ENCODE results near the gene AOPEP. TPM values are rescaled to one million over a fixed set of nuclear protein-coding genes. Genes with fewer than 3 reads are reported as not detected.

Gene AOPEP
- total and polyA plus RNA-seq, 9 of the 15 experiments (the other 6 are each of a cell fraction or from before 2014, with no cell fraction given): 4.5 to 19.3 (median 13.5) TPM

DNA sequence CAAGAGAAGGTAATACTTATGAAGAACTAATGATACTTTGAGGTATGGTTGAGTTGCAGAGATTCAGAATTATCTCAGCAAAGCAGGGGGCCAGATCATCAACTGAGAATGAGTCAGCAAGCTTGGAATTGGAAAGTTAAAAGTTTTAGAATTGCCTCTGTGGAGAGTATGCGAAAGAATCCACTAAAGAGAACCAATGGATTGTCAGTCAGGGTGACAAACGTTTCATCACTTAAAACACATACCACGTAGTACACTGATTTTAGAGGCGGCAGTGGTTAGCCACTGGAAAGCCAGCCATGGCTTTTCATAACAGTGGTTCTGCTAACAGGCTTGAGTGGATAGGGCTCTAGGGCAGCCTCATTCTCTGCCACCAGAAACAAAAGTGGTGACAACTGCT lies 30.7 kb downstream of the AOPEP start:
- H3K27ac ChIP-seq (ENCODE audit: extremely low read depth, low read depth, low read length): no peak overlapping the region
- ChIA-PET POLR2A (interaction anchor here (0.6 kb wide), 1 partner anchor 17 kb away, joined by 3 read pairs; no protein-coding TSS in a partner anchor), CTCF (ENCODE audit: low intra/inter-chr PET ratio) (no interaction called here)
- peaks cover 0 to 6% of the 10 kb centered on the region in 2 experiments; a peak in 1 of 5 replicates for H3K4me1 ChIP-seq (replicated peaks in 1 of 2; ENCODE audit: control insufficient read depth in 2 of 2, insufficient read depth in 2 of 2, low read length in 2 of 2)
- no peaks in the 10 kb centered on the region for H3K9me3 ChIP-seq (replicated peaks; ENCODE audit: control insufficient read depth, insufficient read depth, low read depth, low read length)
- in situ Hi-C loops (cut with MboI): no loop called here
- no peak overlapping the region for H3K4me3 ChIP-seq
- DNase-seq (ENCODE audit: extremely low read depth in 1 of 4, low spot score in 3 of 4): peak in 2 of 4 experiments; percentile 40 to 49
- peaks cover 6% of the 10 kb centered on the region; the same call in 2 of the 3 replicates for H3K36me3 ChIP-seq (ENCODE audit: control insufficient read depth, insufficient read depth, low read length)
- H2AFZ ChIP-seq (ENCODE audit: low read depth, low read length): no peak overlapping the region
- peaks cover 20% of the 10 kb centered on the region for H4K20me1 ChIP-seq (replicated peaks; ENCODE audit: control insufficient read depth, insufficient read depth, low read length)
- no peaks in the 10 kb centered on the region for H3K27me3 ChIP-seq (ENCODE audit: control insufficient read depth in 2 of 2, insufficient read depth in 2 of 2, low read length in 2 of 2)
- peak; percentile 62 for FAIRE-seq
- no peak overlapping the region for H3K9ac ChIP-seq (ENCODE audit: insufficient read depth in 1 of 2, low read depth in 2 of 2, low read length in 2 of 2)
- no peaks in the 10 kb centered on the region for H3K9me1 ChIP-seq (ENCODE audit: control insufficient read depth, insufficient read depth, low read length)
- WGBS (ENCODE audit: insufficient coverage, low coverage, missing lambda C conversion rate): 2% methylated on average over 4 of the region's 4 CpGs
- peak; percentile 75 for ATAC-seq
- BruUV-seq (replicated peaks): no TSS peak
- H3K4me2 ChIP-seq (ENCODE audit: insufficient read depth, low read length): no peak overlapping the region
- intact Hi-C loops (cut with micrococcal nuclease): no loop called here
- H3K79me2 ChIP-seq (ENCODE audit: control insufficient read depth, insufficient read depth, low read length): no peaks in the 10 kb centered on the region
- TF ChIP-seq ZFP1 (CRISPR knock-in tag; IDR thresholded peaks at IDR 0.05) (no peak), FOXK2 (conservative IDR thresholded peaks at IDR 0.05 in 1 of 2, IDR thresholded peaks at IDR 0.05 in 1 of 2; ENCODE audit: low read depth in 2 of 2) (no peak), ATF7 (IDR thresholded peaks at IDR 0.05) (0 out of 2 replicates have a peak, but pooled peaks have one; percentile 25), ARNT (IDR thresholded peaks at IDR 0.05) (peak in 1 of 2 experiments; percentile 46; a peak in 1 of 4 replicates), KDM1A (IDR thresholded peaks at IDR 0.05) (peak; percentile 98), MAFF (IDR thresholded peaks at IDR 0.05; ENCODE audit: low read length) (peak; percentile 76), HDAC2 (IDR thresholded peaks at IDR 0.05) (peak; percentile 98), NCOR1 (IDR thresholded peaks at IDR 0.05) (peak; percentile 59), MAFK (IDR thresholded peaks at IDR 0.05; ENCODE audit: low read length) (peak; percentile 81), NFE2 (IDR thresholded peaks at IDR 0.05; ENCODE audit: low read depth) (peak; percentile 94), CBX8 (IDR thresholded peaks at IDR 0.05; ENCODE audit: borderline replicate concordance, extremely low read depth, low read depth, low read length, poor library complexity, severe bottlenecking) (no peak)
- TF ChIP-seq, protein P1, sequence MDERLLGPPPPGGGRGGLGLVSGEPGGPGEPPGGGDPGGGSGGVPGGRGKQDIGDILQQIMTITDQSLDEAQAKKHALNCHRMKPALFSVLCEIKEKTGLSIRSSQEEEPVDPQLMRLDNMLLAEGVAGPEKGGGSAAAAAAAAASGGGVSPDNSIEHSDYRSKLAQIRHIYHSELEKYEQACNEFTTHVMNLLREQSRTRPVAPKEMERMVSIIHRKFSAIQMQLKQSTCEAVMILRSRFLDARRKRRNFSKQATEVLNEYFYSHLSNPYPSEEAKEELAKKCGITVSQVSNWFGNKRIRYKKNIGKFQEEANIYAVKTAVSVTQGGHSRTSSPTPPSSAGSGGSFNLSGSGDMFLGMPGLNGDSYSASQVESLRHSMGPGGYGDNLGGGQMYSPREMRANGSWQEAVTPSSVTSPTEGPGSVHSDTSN (CRISPR knock-in tag; IDR thresholded peaks at IDR 0.05; ENCODE audit: low read depth): no peak
- TF ChIP-seq, protein P1 (tag; conservative IDR thresholded peaks at IDR 0.05; ENCODE audit: low read depth): peak; percentile 48; the same call in 1 of the 2 replicates
- TF ChIP-seq, protein P2, sequence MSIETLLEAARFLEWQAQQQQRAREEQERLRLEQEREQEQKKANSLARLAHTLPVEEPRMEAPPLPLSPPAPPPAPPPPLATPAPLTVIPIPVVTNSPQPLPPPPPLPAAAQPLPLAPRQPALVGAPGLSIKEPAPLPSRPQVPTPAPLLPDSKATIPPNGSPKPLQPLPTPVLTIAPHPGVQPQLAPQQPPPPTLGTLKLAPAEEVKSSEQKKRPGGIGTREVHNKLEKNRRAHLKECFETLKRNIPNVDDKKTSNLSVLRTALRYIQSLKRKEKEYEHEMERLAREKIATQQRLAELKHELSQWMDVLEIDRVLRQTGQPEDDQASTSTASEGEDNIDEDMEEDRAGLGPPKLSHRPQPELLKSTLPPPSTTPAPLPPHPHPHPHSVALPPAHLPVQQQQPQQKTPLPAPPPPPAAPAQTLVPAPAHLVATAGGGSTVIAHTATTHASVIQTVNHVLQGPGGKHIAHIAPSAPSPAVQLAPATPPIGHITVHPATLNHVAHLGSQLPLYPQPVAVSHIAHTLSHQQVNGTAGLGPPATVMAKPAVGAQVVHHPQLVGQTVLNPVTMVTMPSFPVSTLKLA (conservative IDR thresholded peaks at IDR 0.05): 0 out of 4 replicates have a peak, but pooled peaks of 1 of the 2 experiments have one; percentile 21
- TF ChIP-seq, protein P3, sequence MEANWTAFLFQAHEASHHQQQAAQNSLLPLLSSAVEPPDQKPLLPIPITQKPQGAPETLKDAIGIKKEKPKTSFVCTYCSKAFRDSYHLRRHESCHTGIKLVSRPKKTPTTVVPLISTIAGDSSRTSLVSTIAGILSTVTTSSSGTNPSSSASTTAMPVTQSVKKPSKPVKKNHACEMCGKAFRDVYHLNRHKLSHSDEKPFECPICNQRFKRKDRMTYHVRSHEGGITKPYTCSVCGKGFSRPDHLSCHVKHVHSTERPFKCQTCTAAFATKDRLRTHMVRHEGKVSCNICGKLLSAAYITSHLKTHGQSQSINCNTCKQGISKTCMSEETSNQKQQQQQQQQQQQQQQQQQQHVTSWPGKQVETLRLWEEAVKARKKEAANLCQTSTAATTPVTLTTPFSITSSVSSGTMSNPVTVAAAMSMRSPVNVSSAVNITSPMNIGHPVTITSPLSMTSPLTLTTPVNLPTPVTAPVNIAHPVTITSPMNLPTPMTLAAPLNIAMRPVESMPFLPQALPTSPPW (CRISPR knock-in tag; IDR thresholded peaks at IDR 0.05): 0 out of 2 replicates have a peak, but pooled peaks have one; percentile 15
- TF ChIP-seq, protein P4, sequence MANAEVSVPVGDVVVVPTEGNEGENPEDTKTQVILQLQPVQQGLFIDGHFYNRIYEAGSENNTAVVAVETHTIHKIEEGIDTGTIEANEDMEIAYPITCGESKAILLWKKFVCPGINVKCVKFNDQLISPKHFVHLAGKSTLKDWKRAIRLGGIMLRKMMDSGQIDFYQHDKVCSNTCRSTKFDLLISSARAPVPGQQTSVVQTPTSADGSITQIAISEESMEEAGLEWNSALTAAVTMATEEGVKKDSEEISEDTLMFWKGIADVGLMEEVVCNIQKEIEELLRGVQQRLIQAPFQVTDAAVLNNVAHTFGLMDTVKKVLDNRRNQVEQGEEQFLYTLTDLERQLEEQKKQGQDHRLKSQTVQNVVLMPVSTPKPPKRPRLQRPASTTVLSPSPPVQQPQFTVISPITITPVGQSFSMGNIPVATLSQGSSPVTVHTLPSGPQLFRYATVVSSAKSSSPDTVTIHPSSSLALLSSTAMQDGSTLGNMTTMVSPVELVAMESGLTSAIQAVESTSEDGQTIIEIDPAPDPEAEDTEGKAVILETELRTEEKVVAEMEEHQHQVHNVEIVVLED (CRISPR knock-in tag; IDR thresholded peaks at IDR 0.05): no peak

Data from K562 (cell line).